ENCODE data around the gene CORO2B.

CORO2B gene

DNA sequence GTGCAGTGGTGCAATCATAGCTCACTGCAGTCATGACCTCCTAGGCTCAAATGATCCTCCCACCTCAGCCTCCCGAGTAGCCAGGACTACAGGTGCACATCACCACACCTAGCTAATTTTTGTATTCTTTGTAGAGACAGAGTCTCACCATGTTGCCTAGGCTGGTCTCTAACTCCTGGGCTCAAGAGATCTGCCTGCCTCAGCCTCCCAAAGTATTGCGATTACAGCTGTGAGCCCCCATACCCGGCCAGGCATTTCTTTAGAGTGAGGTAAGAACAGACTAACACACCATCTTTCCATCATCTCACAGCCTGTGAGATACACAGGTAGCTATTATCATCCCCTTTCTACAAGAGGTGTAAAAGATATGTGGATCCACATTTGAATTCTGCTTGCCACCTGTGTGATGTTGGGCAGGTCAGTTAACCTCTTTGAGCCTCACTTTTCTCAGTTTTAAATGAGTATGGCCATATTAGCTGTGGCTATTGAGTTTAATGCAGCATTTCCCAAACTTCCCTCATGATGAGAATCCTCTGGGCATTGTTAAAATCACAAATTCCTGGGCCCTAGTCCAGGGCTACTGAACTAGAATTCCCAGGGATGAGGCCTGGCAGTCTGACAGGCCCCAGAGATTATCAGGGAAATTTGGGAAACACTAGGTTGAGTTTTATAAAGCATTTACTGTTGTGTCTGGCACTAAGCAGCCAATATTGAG lies 195.9 kb downstream of the CORO2B start:
- no peak for DNase-seq (ENCODE audit: low spot score)

DNA sequence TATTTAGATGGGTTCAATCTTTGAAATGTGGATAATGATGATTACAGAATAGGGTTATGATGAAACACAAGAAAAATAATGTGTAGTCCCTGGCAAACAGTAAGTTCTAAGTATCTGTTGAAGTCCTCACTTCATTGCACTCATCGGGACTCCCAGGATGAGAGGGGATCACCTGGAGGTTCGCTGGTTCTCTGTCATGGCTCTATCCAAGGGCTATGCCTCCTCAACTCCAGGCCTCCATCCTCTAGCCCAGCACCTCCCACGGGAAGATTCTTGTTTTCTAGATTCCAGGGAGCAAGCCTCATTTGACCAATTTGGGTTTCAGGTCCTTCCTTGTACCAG lies 196.4 kb downstream of the CORO2B start:
- DNase-seq (ENCODE audit: low spot score): no peak

DNA sequence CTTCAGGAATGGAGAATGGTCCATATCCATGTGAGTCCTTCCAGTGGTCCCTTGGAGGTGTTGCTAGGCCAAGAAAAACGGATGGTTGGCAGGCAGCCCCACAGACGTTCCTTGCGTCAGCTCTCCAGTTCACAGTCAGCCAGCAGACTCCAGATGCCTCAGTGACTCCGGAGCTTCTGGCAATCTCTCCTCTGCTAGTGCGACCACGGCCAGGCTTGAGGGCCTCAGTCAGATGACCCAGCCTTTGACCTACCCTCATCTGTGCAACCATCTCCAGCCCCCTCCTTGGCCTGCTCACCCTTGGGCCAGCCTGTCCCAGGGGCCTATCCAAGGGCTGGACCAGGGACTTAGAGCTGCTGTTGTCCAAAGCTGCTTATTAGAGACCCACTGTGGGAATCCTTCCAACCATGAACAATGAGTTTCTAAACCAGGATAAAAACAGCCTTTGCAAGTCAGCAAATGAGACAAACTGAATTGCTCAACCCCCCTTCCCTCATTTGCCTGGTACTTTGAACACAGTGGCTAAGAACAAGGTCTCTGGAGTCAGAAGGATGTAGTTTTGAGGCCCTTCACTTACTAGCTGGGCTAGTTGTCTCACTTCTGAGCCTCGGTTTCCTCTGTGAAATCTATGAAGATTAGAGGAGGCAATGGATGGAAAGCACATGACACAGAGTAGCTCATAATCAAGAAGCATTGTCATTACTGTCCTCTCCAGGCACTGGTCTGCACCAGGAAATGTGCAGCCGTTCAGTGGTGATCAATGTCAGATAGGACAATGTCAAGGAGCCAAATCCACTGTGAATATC lies 197.1 kb downstream of the CORO2B start:
- DNase-seq (ENCODE audit: low spot score): no peak

DNA sequence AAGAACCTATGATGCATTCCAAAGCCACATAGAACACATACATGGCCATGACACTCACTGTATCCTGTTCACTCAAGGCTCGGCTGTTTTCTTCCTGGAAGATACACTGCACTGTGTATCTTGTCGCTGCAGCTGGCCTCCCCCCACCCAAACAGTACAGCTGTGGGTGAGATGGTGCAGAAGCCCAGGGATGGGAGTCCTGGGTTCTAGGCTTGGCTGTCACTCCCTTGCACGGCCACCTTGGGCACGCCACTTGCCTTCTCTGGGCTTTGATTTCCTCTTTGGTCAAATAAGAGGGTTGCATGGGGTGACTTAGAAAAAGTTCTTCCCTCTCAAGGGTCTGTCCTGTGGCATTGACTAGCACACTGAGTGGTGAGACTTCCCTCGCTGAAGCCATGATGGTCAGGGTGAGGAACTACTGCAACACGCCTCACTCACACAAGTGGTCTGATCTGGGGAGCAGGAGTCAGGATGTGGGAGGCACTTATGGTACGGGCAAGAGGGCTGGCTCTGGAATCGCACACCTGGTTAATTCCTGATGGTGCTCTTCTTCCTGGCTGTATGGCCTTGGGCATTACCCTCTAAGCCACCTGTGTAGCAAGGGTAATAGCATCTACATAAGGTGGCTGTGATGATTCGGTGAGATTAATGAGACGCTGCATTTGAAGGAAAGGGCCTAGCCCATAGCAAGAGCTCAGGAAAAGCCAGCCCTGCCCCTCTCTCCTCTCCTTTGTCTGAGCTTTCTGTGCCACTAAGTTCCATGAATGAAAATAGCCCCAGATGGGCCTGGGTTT lies 197.9 kb downstream of the CORO2B start:
- no peak for DNase-seq (ENCODE audit: low spot score)
